OCI-LY3 (cell line): ENCODE results near the gene GJD4.

Source experiments
- EZH2phosphoT487 ChIP-seq: fragments of 200-600 bp; shearing (Covaris generic); IDR thresholded peaks from 2 replicates; pipeline ENCODE4 v1.6.1; 2018; ENCODE audit warnings: antibody characterized with exemption, mixed run types, low read depth
- TF ChIP-seq, protein P1 (sequence below): fragments of 200-600, 300-600 bp; sonication (generic); IDR thresholded peaks from 2 replicates; pipeline ENCODE4 v1.5.1; 2014; ENCODE audit warnings: antibody characterized with exemption, low read length, low read depth

DNA sequence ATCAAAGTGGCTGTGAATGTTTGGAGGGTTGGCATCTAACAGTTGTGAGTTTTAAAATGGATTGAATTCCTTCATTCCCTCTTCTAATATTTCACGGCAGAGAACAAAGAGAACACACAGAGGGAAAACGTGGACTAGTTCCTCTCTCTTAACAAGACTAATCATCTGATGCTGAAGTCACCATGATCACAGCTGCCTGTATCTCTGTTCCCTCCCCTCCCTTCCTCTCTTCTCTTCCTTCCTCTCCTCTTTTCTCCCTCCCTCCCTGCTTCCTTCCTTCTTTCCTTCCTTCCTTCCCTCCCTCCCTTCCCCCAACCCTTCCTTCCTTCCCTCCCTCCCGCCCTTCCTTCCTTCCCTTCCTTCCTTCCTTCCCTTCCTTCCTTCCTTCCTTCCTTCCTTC is 10.0 kb upstream of the GJD4 start:
- TF ChIP-seq, protein P1, sequence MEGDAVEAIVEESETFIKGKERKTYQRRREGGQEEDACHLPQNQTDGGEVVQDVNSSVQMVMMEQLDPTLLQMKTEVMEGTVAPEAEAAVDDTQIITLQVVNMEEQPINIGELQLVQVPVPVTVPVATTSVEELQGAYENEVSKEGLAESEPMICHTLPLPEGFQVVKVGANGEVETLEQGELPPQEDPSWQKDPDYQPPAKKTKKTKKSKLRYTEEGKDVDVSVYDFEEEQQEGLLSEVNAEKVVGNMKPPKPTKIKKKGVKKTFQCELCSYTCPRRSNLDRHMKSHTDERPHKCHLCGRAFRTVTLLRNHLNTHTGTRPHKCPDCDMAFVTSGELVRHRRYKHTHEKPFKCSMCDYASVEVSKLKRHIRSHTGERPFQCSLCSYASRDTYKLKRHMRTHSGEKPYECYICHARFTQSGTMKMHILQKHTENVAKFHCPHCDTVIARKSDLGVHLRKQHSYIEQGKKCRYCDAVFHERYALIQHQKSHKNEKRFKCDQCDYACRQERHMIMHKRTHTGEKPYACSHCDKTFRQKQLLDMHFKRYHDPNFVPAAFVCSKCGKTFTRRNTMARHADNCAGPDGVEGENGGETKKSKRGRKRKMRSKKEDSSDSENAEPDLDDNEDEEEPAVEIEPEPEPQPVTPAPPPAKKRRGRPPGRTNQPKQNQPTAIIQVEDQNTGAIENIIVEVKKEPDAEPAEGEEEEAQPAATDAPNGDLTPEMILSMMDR, result no peak
- TF ChIP-seq EZH2phosphoT487, result no peak
